Measurements from ENCODE around the gene TCF7L1. TPM values are rescaled to one million over a fixed set of nuclear protein-coding genes. Genes with fewer than 3 reads are reported as not detected.
"Not testable (repeated sequence)": the region's sequence is repeated elsewhere in the genome, so short reads cannot be mapped to it uniquely, and the experiment has no call there.

Gene TCF7L1
- total RNA-seq, 2 experiments from 2014 or later, result not detected

- POLR2A ChIA-PET, result interaction anchor here (0.6 kb wide), 1 partner anchor 346 kb away, joined by 3 read pairs; no protein-coding TSS in a partner anchor
- CTCF ChIA-PET, result interaction anchor here (1.1 kb wide), 1 partner anchor 9 kb away, joined by 6 read pairs; no protein-coding TSS in a partner anchor
Measured at GRCh38 chr2:85307527-85307897, 174.3 kb downstream of the TCF7L1 start.

GRCh38 chr2:85308201-85308600 is 175.0 kb downstream of the TCF7L1 start:
- ChIA-PET POLR2A (no interaction called here), CTCF (interaction anchor here (2.4 kb wide), 1 partner anchor 11 kb away, joined by 8 read pairs; no protein-coding TSS in a partner anchor)

- ChIA-PET CTCF (interaction anchor here (0.7 to 2.4 kb wide), 2 partner anchors 10 to 18 kb away, joined by 3 to 8 read pairs; no protein-coding TSS in a partner anchor), POLR2A (interaction anchor here (1.2 kb wide), 1 partner anchor 18 kb away, joined by 5 read pairs; the partner anchor contains the start of gene TGOLN2)
Measured at GRCh38 chr2:85308896-85309555, 175.8 kb downstream of the TCF7L1 start.

GRCh38 chr2:85309699-85310321 is 176.6 kb downstream of the TCF7L1 start:
- CTCF ChIA-PET, result interaction anchor here (0.7 to 2.4 kb wide), 3 partner anchors 9 to 17 kb away, joined by 3 to 8 read pairs (median 4); no protein-coding TSS in a partner anchor
- POLR2A ChIA-PET, result interaction anchor here (1.2 kb wide), 1 partner anchor 17 kb away, joined by 5 read pairs; the partner anchor contains the start of gene TGOLN2

- CTCF ChIA-PET, result interaction anchor here (1.0 to 2.4 kb wide), 2 partner anchors 8 to 9 kb away, joined by 4 to 8 read pairs; no protein-coding TSS in a partner anchor
- POLR2A ChIA-PET, result no interaction called here
Measured at GRCh38 chr2:85310330-85310729, 177.1 kb downstream of the TCF7L1 start.

- ChIA-PET POLR2A (no interaction called here), CTCF (interaction anchor here (1.6 kb wide), 1 partner anchor 11 kb away, joined by 6 read pairs; no protein-coding TSS in a partner anchor)
Measured at GRCh38 chr2:85312404-85312803, 179.2 kb downstream of the TCF7L1 start.

- CTCF ChIA-PET, result no interaction called here
- POLR2A ChIA-PET, result interaction anchor here (1.4 kb wide), 1 partner anchor 10 kb away, joined by 4 read pairs; no protein-coding TSS in a partner anchor
Measured at GRCh38 chr2:85314884-85315242, 181.7 kb downstream of the TCF7L1 start.

- POLR2A ChIA-PET, CTCF ChIA-PET: not testable (repeated sequence)
Measured at GRCh38 chr2:85315921-85316320, 182.7 kb downstream of the TCF7L1 start.

GRCh38 chr2:85318222-85319074 is 185.3 kb downstream of the TCF7L1 start:
- ChIA-PET POLR2A (interaction anchor here (0.8 to 2.4 kb wide), 3 partner anchors 9 to 220 kb away, joined by 4 to 14 read pairs (median 5); partner anchors contain the start of genes ELMOD3, MAT2A, RETSAT and TGOLN2), CTCF (interaction anchor here (1.6 to 2.8 kb wide), 2 partner anchors 8 to 9 kb away, joined by 8 to 11 read pairs; partner anchors contain the start of gene TGOLN2)

- ChIA-PET POLR2A (interaction anchor here (2.4 kb wide), 1 partner anchor 8 kb away, joined by 14 read pairs; the partner anchor contains the start of gene TGOLN2), CTCF (interaction anchor here (0.5 to 1.7 kb wide), 2 partner anchors 19 to 381 kb away, joined by 3 to 4 read pairs; no protein-coding TSS in a partner anchor)
Measured at GRCh38 chr2:85319796-85320195, 186.6 kb downstream of the TCF7L1 start.

GRCh38 chr2:85323351-85323987 is 190.3 kb downstream of the TCF7L1 start:
- CTCF ChIA-PET, result interaction anchor here (1.2 kb wide), 1 partner anchor 25 kb away, joined by 3 read pairs; no protein-coding TSS in a partner anchor
- POLR2A ChIA-PET, result no interaction called here

- ChIA-PET CTCF (interaction anchor here (1.2 kb wide), 1 partner anchor 25 kb away, joined by 3 read pairs; no protein-coding TSS in a partner anchor), POLR2A (interaction anchor here (1.5 kb wide), 1 partner anchor 9 kb away, joined by 4 read pairs; no protein-coding TSS in a partner anchor)
Measured at GRCh38 chr2:85323988-85324367, 190.8 kb downstream of the TCF7L1 start.

GRCh38 chr2:85324639-85325465 is 191.7 kb downstream of the TCF7L1 start:
- ChIA-PET CTCF (interaction anchor here (1.2 to 1.5 kb wide), 2 partner anchors 25 to 26 kb away, joined by 3 read pairs; no protein-coding TSS in a partner anchor), POLR2A (interaction anchor here (1.5 kb wide), 1 partner anchor 10 kb away, joined by 4 read pairs; no protein-coding TSS in a partner anchor)

GRCh38 chr2:85325466-85325811 is 192.2 kb downstream of the TCF7L1 start:
- POLR2A ChIA-PET, result interaction anchor here (1.5 to 3.5 kb wide), 2 partner anchors 11 to 213 kb away, joined by 4 to 19 read pairs; partner anchors contain the start of gene MAT2A
- CTCF ChIA-PET, result interaction anchor here (1.5 kb wide), 1 partner anchor 25 kb away, joined by 3 read pairs; no protein-coding TSS in a partner anchor

- CTCF ChIA-PET, result interaction anchor here (1.0 to 2.1 kb wide), 3 partner anchors 9 to 27 kb away, joined by 3 to 11 read pairs (median 3); no protein-coding TSS in a partner anchor
- POLR2A ChIA-PET, result interaction anchor here (0.6 to 3.5 kb wide), 11 partner anchors 8 to 387 kb away, joined by 3 to 49 read pairs (median 4); partner anchors contain the start of genes C2orf68, ELMOD3, GGCX and MAT2A
Measured at GRCh38 chr2:85326406-85327159, 193.4 kb downstream of the TCF7L1 start.

- ChIA-PET CTCF (interaction anchor here (0.7 to 2.1 kb wide), 4 partner anchors 9 to 42 kb away, joined by 3 to 11 read pairs (median 3); no protein-coding TSS in a partner anchor), POLR2A (interaction anchor here (0.6 to 3.5 kb wide), 12 partner anchors 8 to 388 kb away, joined by 3 to 49 read pairs (median 4); partner anchors contain the start of genes C2orf68, ELMOD3, GGCX and MAT2A)
Measured at GRCh38 chr2:85327160-85327821, 194.1 kb downstream of the TCF7L1 start.

All from activated CD8-positive, alpha-beta memory T cell treated with anti-CD3 and anti-CD28 coated beads for 36 hours (primary cell).